ENCODE measurements around the gene PCSK7. TPM values are rescaled to one million over a fixed set of nuclear protein-coding genes. Genes with fewer than 3 reads are reported as not detected.

The PCSK7 gene
- polyA plus RNA-seq, 1 donor (not counting 4 experiments of a cell fraction or from before 2014, with no cell fraction given), result 32.9 TPM

GRCh38 chr11:117181586-117182550, 50.0 kb downstream of the PCSK7 start:
- Histone ChIP-seq H3K4me1 (ENCODE audit: control insufficient read depth, extremely low read depth, insufficient read depth, low read length) (peaks cover 19% of the 10 kb centered on the region), H3K4me3 (ENCODE audit: control insufficient read depth in 2 of 3, extremely low read depth in 1 of 3, insufficient read depth in 2 of 3, low read depth in 1 of 3, low read length in 3 of 3) (no peak overlapping the region), H3K79me2 (ENCODE audit: control insufficient read depth, insufficient read depth, low read length) (no peaks in the 10 kb centered on the region), H3K27ac (ENCODE audit: control insufficient read depth, insufficient read depth, low read length) (no peak overlapping the region), H3K9ac (ENCODE audit: control insufficient read depth, extremely low read depth, insufficient read depth, low read length) (no peak overlapping the region), H3K4me2 (ENCODE audit: control insufficient read depth, extremely low read depth, insufficient read depth, low read depth, low read length) (no peak overlapping the region), H4K20me1 (ENCODE audit: control insufficient read depth, extremely low read depth, insufficient read depth, low read length) (no peaks in the 10 kb centered on the region), H3K36me3 (ENCODE audit: control insufficient read depth in 2 of 2, extremely low read depth in 1 of 2, insufficient read depth in 2 of 2, low read length in 2 of 2) (peaks cover 3 to 11% of the 10 kb centered on the region in 2 experiments), H3K27me3 (ENCODE audit: control insufficient read depth, extremely low read depth, insufficient read depth, low read length) (no peaks in the 10 kb centered on the region), H3K9me3 (ENCODE audit: control insufficient read depth, low read depth, low read length) (no peaks in the 10 kb centered on the region), H3K9me1 (ENCODE audit: control insufficient read depth, extremely low read depth, insufficient read depth, low read length) (no peaks in the 10 kb centered on the region), H2AFZ (ENCODE audit: control insufficient read depth, low read length) (no peak overlapping the region)
- FAIRE-seq (no peak), DNase-seq (ENCODE audit: low read depth, low spot score) (no peak)
- dilution Hi-C loops (cut with MboI; ENCODE audit: extremely low pct_ligation_motif_present, low sequenced_read_pairs), result no loop called here
- no peak for TF ChIP-seq EZH2 (IDR thresholded peaks at IDR 0.05; ENCODE audit: low read length)

- H3K9ac ChIP-seq (ENCODE audit: control insufficient read depth, extremely low read depth, insufficient read depth, low read length), result no peak overlapping the region
- H3K27ac ChIP-seq (ENCODE audit: control insufficient read depth, insufficient read depth, low read length), result no peak overlapping the region
- no peak for FAIRE-seq
Observed at GRCh38 chr11:117180661-117181585, 51.0 kb downstream of the PCSK7 start.

More at GRCh38 chr11:117180661-117181585, 51.0 kb downstream of the PCSK7 start:
- no peaks in the 10 kb centered on the region for H3K79me2 ChIP-seq (ENCODE audit: control insufficient read depth, insufficient read depth, low read length)
- H3K36me3 ChIP-seq (ENCODE audit: control insufficient read depth in 2 of 2, extremely low read depth in 1 of 2, insufficient read depth in 2 of 2, low read length in 2 of 2), result peaks cover 2 to 13% of the 10 kb centered on the region in 2 experiments
- no peaks in the 10 kb centered on the region for H3K9me1 ChIP-seq (ENCODE audit: control insufficient read depth, extremely low read depth, insufficient read depth, low read length)
- H3K9me3 ChIP-seq (ENCODE audit: control insufficient read depth, low read depth, low read length), result no peaks in the 10 kb centered on the region
- H3K4me3 ChIP-seq (ENCODE audit: control insufficient read depth in 2 of 3, extremely low read depth in 1 of 3, insufficient read depth in 2 of 3, low read depth in 1 of 3, low read length in 3 of 3), result no peak overlapping the region
- no peaks in the 10 kb centered on the region for H3K27me3 ChIP-seq (ENCODE audit: control insufficient read depth, extremely low read depth, insufficient read depth, low read length)
- H3K4me2 ChIP-seq (ENCODE audit: control insufficient read depth, extremely low read depth, insufficient read depth, low read depth, low read length), result no peak overlapping the region
- H4K20me1 ChIP-seq (ENCODE audit: control insufficient read depth, extremely low read depth, insufficient read depth, low read length), result no peaks in the 10 kb centered on the region
- peak; percentile 32 for DNase-seq (ENCODE audit: low read depth, low spot score)
- TF ChIP-seq CTCF (optimal IDR thresholded peaks at IDR 0.05 in 1 of 3, IDR thresholded peaks at IDR 0.05 in 1 of 3, conservative IDR thresholded peaks at IDR 0.05 in 1 of 3; ENCODE audit: extremely low read depth in 1 of 3, insufficient read depth in 2 of 3, low read length in 3 of 3) (peak; percentile 67 to 88 (median 86)), EZH2 (IDR thresholded peaks at IDR 0.05; ENCODE audit: low read length) (no peak)
- peaks cover 19% of the 10 kb centered on the region for H3K4me1 ChIP-seq (ENCODE audit: control insufficient read depth, extremely low read depth, insufficient read depth, low read length)
- dilution Hi-C loops (cut with MboI; ENCODE audit: extremely low pct_ligation_motif_present, low sequenced_read_pairs), result no loop called here
- no peak overlapping the region for H2AFZ ChIP-seq (ENCODE audit: control insufficient read depth, low read length)

All from keratinocyte (primary cell).